Endothelial cell of umbilical vein (primary cell): Measurements from ENCODE around the gene CD44. TPM values are rescaled to one million over a fixed set of nuclear protein-coding genes. Genes with fewer than 3 reads are reported as not detected.

Experiments
- BruUV-seq: library from RNA; stranded (reverse); fragments of 400-500 nt; replicated peaks from 2 replicates; lab custom pipeline; 2021; lab: Mats Ljungman, UMichigan
- CTCF ChIA-PET: fragments of 300-600, 350-600 bp; sonication (Branson Sonifier 250); formaldehyde crosslinking; loops from one replicate; lab custom pipeline; 2021; ENCODE audit warnings: antibody characterized with exemption, inconsistent platforms; lab: Charles Lee
- POLR2A ChIA-PET: fragments of 300-600, 350-600 bp; sonication (Branson Sonifier 250); formaldehyde crosslinking; loops from one replicate; lab custom pipeline; 2021; ENCODE audit warnings: antibody characterized with exemption, inconsistent platforms; lab: Charles Lee
- DNase-seq: peaks from one replicate; pipeline ENCODE4 v3.0.0-alpha.2; 2011; ENCODE audit warnings: low read depth, low spot score
- FAIRE-seq: peaks from 2 replicates; lab custom pipeline; 2011; peaks lifted over from hg19 to GRCh38; lab: Jason Lieb, UNC
- H2AFZ ChIP-seq: 2 replicates; pipeline ENCODE4 v1.6.0; 2012; ENCODE audit warnings: low read depth, low read length, control low read depth, inconsistent platforms
- H3K27ac ChIP-seq: 2 replicates; pipeline ENCODE4 v1.5.1; 2011; ENCODE audit warnings: low read depth, mild to moderate bottlenecking, control low read depth, low read length, moderate library complexity; ENCODE audit not compliant: insufficient read depth
- H3K27me3 ChIP-seq, 2 experiments: 2 replicates each; pipeline versions ENCODE4 v1.6.0 to v1.6.1; 2011; ENCODE audit warnings: low read length in 2 of 2, mixed read lengths in 1 of 2; ENCODE audit not compliant: control insufficient read depth in 2 of 2, insufficient read depth in 2 of 2
- H3K36me3 ChIP-seq, 2 experiments: 2 replicates in 1 of 2; 3 replicates in 1 of 2; pipeline ENCODE4 v1.5.1; 2011; ENCODE audit warnings: low read length in 2 of 2, mild to moderate bottlenecking in 1 of 2, moderate library complexity in 1 of 2; ENCODE audit not compliant: control insufficient read depth in 2 of 2, insufficient read depth in 2 of 2; ENCODE audit errors: extremely low read depth in 1 of 2
- H3K4me1 ChIP-seq: 3 replicates; pipeline ENCODE4 v1.5.1; 2011; ENCODE audit warnings: mild to moderate bottlenecking, low read length; ENCODE audit not compliant: control insufficient read depth, insufficient read depth; ENCODE audit errors: extremely low read depth
- H3K4me2 ChIP-seq: 2 replicates; pipeline ENCODE4 v1.6.1; 2011; ENCODE audit warnings: low read length, control low read depth, mixed read lengths; ENCODE audit not compliant: insufficient read depth
- H3K4me3 ChIP-seq, 3 experiments: fragments of 200-600 bp in 1 of 3; sonication (generic), shearing (Covaris generic) in 1 of 3; replicated peaks in 1 of 3; 2 replicates each; pipeline ENCODE4 v1.5.1; 2011 to 2016; ENCODE audit warnings: control low read depth in 3 of 3, low read length in 3 of 3, mild to moderate bottlenecking in 2 of 3, inconsistent platforms in 1 of 3, low read depth in 1 of 3, moderate library complexity in 1 of 3; ENCODE audit not compliant: insufficient read depth in 1 of 3
- H3K79me2 ChIP-seq: 2 replicates; pipeline ENCODE4 v1.6.0; 2012; ENCODE audit warnings: low read length, inconsistent platforms; ENCODE audit not compliant: control insufficient read depth, insufficient read depth
- H3K9ac ChIP-seq: replicated peaks from 2 replicates; pipeline ENCODE3; 2011; ENCODE audit warnings: low read length, control low read depth; ENCODE audit not compliant: insufficient read depth; ENCODE audit errors: extremely low read depth
- H3K9me1 ChIP-seq: replicated peaks from 3 replicates; pipeline ENCODE4 v1.6.0; 2011; ENCODE audit warnings: mild to moderate bottlenecking, low read length; ENCODE audit not compliant: control insufficient read depth, insufficient read depth; ENCODE audit errors: extremely low read depth
- H3K9me3 ChIP-seq: replicated peaks from 2 replicates; pipeline ENCODE4 v1.5.1; 2012; ENCODE audit warnings: low read length, inconsistent platforms; ENCODE audit not compliant: control insufficient read depth, insufficient read depth
- H4K20me1 ChIP-seq: replicated peaks from 2 replicates; pipeline ENCODE3; 2011; ENCODE audit warnings: mild to moderate bottlenecking, low read length; ENCODE audit not compliant: control insufficient read depth, insufficient read depth; ENCODE audit errors: extremely low read depth
- CTCF ChIP-seq, 2 donors: IDR thresholded peaks; 1 replicate in 1 of 2; 2 replicates in 1 of 2; pipeline ENCODE4 v1.5.1; 2011; ENCODE audit warnings: low read length in 2 of 2, mild to moderate bottlenecking in 2 of 2, moderate library complexity in 2 of 2, control low read depth in 1 of 2, inconsistent platforms in 1 of 2, low read depth in 1 of 2; ENCODE audit not compliant: insufficient read depth in 1 of 2; ENCODE audit errors: extremely low read depth in 1 of 2
- EZH2 ChIP-seq: IDR thresholded peaks from 2 replicates; pipeline ENCODE4 v1.6.1; 2012; ENCODE audit warnings: borderline replicate concordance, low read depth, mild to moderate bottlenecking, moderate library complexity, low read length, inconsistent platforms; ENCODE audit not compliant: severe bottlenecking
- FOS ChIP-seq: IDR thresholded peaks from 2 replicates; pipeline ENCODE4 v1.6.1; 2011; ENCODE audit warnings: mild to moderate bottlenecking, low read length, moderate library complexity, borderline replicate concordance; ENCODE audit not compliant: insufficient read depth
- GATA2 ChIP-seq: IDR thresholded peaks from 2 replicates; pipeline ENCODE4 v1.7.0; 2011; ENCODE audit warnings: low read depth, mild to moderate bottlenecking, moderate library complexity, mixed read lengths, low read length; ENCODE audit not compliant: insufficient read length, insufficient read depth
- JUN ChIP-seq: IDR thresholded peaks from 2 replicates; pipeline ENCODE4 v1.6.1; 2011; ENCODE audit warnings: borderline replicate concordance, low read depth; ENCODE audit not compliant: insufficient read length, insufficient read depth
- MAX ChIP-seq: IDR thresholded peaks from 2 replicates; pipeline ENCODE4 v1.6.1; 2011; ENCODE audit not compliant: insufficient read depth, insufficient read length
- MYC ChIP-seq: IDR thresholded peaks from one replicate; pipeline ENCODE4 v1.6.1; 2011; ENCODE audit warnings: mild to moderate bottlenecking, low read depth, low read length
- POLR2A ChIP-seq: IDR thresholded peaks from 2 replicates; pipeline ENCODE4 v1.6.1; 2012; ENCODE audit warnings: low read depth, mild to moderate bottlenecking, control low read depth, low read length
- POLR2AphosphoS5 ChIP-seq: IDR thresholded peaks from 2 replicates; pipeline ENCODE4 v1.6.1; 2012; ENCODE audit warnings: low read depth, mild to moderate bottlenecking, control low read depth, low read length, moderate library complexity; ENCODE audit not compliant: insufficient read depth
- dilution Hi-C: fragments of 300-500 bp; cut with MboI; formaldehyde crosslinking; loops from one replicate; pipeline ENCODE4 v1.15.0; 2019; ENCODE audit warnings: low sequenced_read_pairs; ENCODE audit not compliant: extremely low pct_ligation_motif_present
- intact Hi-C: fragments of 100-400 bp; cut with micrococcal nuclease; formaldehyde crosslinking; loops from one replicate; pipeline ENCODE4 v1.10.0; 2022
- polyA plus RNA-seq, 4 experiments: library from polyadenylated mRNA; depleted of rRNA in 3 of 4; stranded (reverse) in 3 of 4; unstranded in 1 of 4; fragments of >200 nt; gene quantifications; 2 replicates each; pipeline versions ENCODE4 v1.2.1 to v1.2.3, GENCODE V29; 2011 to 2012; ENCODE audit warnings: missing spikeins in 1 of 4
- total RNA-seq: library from RNA; stranded (reverse); gene quantifications from 2 replicates; pipeline ENCODE4 v1.2.3, GENCODE V29; 2021

CD44 gene
- total and polyA plus RNA-seq, 2 donors (not counting 3 experiments of a cell fraction or from before 2014, with no cell fraction given), result 25.5 to 26.3 TPM

GRCh38 chr11:35131094-35131493, 7.9 kb upstream of the CD44 start:
- no peak overlapping the region for H2AFZ ChIP-seq
- ChIA-PET CTCF (no interaction called here), POLR2A (no interaction called here)
- DNase-seq (no peak), FAIRE-seq (no peak)
- H3K9me1 ChIP-seq, result no peaks in the 10 kb centered on the region
- dilution Hi-C loops, result no loop called here
- no peaks in the 10 kb centered on the region for H3K4me1 ChIP-seq
- no peaks in the 10 kb centered on the region for H3K79me2 ChIP-seq
- H4K20me1 ChIP-seq, result no peaks in the 10 kb centered on the region
- intact Hi-C loops, result no loop called here
- no peak overlapping the region for H3K27ac ChIP-seq
- H3K9me3 ChIP-seq, result no peaks in the 10 kb centered on the region
- H3K4me2 ChIP-seq, result no peak overlapping the region
- peaks cover 1 to 3% of the 10 kb centered on the region in 2 experiments for H3K27me3 ChIP-seq
- no peak for TF ChIP-seq GATA2
- TF ChIP-seq POLR2A, result no peak
- TF ChIP-seq POLR2AphosphoS5, result no peak
- no peak for TF ChIP-seq MAX
- H3K4me3 ChIP-seq, result no peak overlapping the region
- H3K9ac ChIP-seq, result no peak overlapping the region
- BruUV-seq, result no TSS peak
- no peaks in the 10 kb centered on the region for H3K36me3 ChIP-seq

- DNase-seq, result no peak
- intact Hi-C loops (no loop called here), dilution Hi-C loops (no loop called here)
- H3K27me3 ChIP-seq, result peaks cover 3 to 4% of the 10 kb centered on the region in 2 experiments
- no peaks in the 10 kb centered on the region for H3K4me1 ChIP-seq
- BruUV-seq, result no TSS peak
- H3K4me3 ChIP-seq, result no peak overlapping the region
- no peaks in the 10 kb centered on the region for H3K36me3 ChIP-seq
- ChIA-PET POLR2A (no interaction called here), CTCF (no interaction called here)
- no peak overlapping the region for H3K4me2 ChIP-seq
- H3K9me3 ChIP-seq, result no peaks in the 10 kb centered on the region
- H4K20me1 ChIP-seq, result no peaks in the 10 kb centered on the region
- no peak for TF ChIP-seq CTCF (IDR thresholded peaks at IDR 0.05; ENCODE audit: extremely low read depth in 1 of 2, insufficient read depth in 1 of 2, low read depth in 1 of 2, low read length in 2 of 2)
- TF ChIP-seq POLR2A, result no peak
- TF ChIP-seq POLR2AphosphoS5, result no peak
- TF ChIP-seq MAX, result no peak
- no peak for TF ChIP-seq MYC
- no peak for TF ChIP-seq EZH2
- TF ChIP-seq GATA2, result no peak
- TF ChIP-seq FOS, result no peak
- no peak for TF ChIP-seq JUN
- no peak overlapping the region for H3K27ac ChIP-seq
- no peaks in the 10 kb centered on the region for H3K79me2 ChIP-seq
- H3K9me1 ChIP-seq, result no peaks in the 10 kb centered on the region
- no peak overlapping the region for H3K9ac ChIP-seq
- no peak for FAIRE-seq
- H2AFZ ChIP-seq, result no peak overlapping the region
Measured at GRCh38 chr11:35131886-35132285, 7.1 kb upstream of the CD44 start.
